ENCODE measurements around the gene LGI2.

The LGI2 gene

DNA sequence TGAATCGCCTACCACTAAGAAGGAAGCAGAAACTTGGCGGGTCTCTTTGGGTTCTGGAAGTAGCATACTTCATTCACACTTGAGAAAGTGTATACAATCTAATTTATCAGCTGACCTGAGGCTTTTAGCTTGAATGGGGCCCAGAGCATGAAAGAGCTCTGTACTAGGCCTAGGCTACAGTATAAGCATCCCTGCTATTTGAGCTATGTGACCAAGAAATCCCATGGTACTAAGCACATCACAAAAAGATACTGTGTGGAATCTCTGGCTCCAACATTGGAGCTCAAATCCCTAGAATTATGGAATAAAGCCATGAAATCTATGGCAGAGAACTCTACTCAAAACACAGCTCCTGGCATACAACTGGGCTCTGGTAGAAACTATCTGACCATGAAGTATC is 74.0 kb downstream of the LGI2 start:
- no peak for DNase-seq

DNA sequence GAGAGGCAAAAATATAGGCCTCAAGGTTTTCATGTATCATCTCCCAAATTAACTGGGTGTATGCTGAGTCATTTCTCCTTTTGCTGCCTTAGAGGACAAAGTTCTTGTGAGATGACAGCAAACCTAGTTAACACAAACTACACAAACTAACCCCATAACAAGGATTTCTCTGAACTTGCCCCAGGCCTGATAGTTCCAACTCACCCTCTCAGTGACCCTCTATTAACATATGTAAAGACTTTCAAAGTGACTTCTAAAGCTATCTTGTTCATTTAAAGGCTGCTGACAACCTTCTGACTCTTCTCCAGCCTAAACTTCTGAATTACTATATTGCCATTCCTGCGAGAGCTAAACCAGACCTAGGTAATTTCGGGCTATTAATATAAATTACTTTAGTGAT is 74.7 kb downstream of the LGI2 start:
- DNase-seq, result no peak

DNA sequence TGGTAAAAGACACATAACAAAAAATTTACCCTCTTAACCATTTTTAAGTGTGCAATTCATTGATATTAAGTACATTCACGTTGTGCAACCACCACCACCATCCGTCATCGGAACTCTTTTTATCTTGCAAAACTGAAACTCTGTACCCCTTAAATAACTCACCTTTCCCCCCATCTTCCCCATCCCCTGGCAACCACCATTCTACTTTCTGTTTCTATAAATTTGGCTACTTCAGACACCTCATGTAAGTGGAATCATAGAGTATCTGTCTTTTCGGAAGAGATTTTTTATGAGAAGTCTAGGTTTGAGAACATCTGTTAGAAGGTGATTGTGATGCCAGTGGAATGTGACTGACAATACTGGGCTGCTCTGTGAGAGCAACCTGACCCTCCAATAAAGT is 78.1 kb downstream of the LGI2 start:
- no peak for DNase-seq

DNA sequence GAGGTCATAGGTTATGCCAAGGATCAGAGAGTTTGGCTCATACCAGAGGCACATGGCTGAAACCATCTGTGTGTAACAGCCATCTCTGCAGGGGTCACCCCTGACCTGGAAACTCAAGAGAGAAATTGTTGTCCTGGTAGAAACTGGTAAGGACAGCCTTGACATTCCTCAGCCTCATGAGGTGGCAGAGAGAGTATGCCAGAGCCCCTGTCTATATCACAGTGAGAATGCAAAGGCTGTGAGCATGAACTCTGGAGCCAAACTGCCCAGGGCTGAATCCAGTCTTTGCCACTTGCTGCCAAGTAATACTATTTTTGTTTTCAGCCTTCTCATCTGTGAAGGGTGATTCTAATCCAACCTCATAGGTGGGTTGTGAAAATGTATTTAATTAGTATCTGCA is 80.8 kb downstream of the LGI2 start:
- no peak for DNase-seq

All from stimulated activated CD4-positive, alpha-beta T cell treated with anti-CD3 and anti-CD28 coated beads, Interleukin-2, amount 100 ng/mL, for 48 hours (primary cell).